ENCODE measurements around the gene AGBL4.

DNA sequence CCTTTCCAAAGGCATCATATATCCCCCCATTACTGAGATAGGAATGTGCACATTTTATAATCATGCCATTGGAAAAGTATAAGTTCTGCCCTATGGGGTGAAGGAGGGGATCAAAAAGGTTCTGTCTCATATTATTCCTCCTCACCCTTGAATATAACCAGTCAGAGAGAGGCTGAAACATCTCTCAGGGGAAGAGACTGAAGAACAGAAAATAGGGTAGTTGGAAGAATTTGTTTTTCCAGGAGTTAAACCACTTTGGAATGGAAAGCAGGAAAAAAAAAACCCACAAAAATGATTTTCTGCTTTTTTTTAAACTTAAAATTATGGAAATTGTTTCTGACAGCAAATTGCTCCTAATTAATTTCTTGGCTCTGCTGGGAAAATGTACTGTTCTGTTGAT is 1194.3 kb downstream of the AGBL4 start:
- TF ChIP-seq TAF1 (IDR thresholded peaks at IDR 0.05; ENCODE audit: low read depth) (no peak), EP300 (IDR thresholded peaks at IDR 0.05; ENCODE audit: borderline replicate concordance) (no peak), RAD21 (IDR thresholded peaks at IDR 0.05; ENCODE audit: low read depth) (no peak), YY1 (IDR thresholded peaks at IDR 0.05; ENCODE audit: low read depth) (no peak), FOXM1 (IDR thresholded peaks at IDR 0.05; ENCODE audit: borderline replicate concordance, low read depth) (no peak), CEBPB (IDR thresholded peaks at IDR 0.05) (no peak)
- TF ChIP-seq, protein P1, sequence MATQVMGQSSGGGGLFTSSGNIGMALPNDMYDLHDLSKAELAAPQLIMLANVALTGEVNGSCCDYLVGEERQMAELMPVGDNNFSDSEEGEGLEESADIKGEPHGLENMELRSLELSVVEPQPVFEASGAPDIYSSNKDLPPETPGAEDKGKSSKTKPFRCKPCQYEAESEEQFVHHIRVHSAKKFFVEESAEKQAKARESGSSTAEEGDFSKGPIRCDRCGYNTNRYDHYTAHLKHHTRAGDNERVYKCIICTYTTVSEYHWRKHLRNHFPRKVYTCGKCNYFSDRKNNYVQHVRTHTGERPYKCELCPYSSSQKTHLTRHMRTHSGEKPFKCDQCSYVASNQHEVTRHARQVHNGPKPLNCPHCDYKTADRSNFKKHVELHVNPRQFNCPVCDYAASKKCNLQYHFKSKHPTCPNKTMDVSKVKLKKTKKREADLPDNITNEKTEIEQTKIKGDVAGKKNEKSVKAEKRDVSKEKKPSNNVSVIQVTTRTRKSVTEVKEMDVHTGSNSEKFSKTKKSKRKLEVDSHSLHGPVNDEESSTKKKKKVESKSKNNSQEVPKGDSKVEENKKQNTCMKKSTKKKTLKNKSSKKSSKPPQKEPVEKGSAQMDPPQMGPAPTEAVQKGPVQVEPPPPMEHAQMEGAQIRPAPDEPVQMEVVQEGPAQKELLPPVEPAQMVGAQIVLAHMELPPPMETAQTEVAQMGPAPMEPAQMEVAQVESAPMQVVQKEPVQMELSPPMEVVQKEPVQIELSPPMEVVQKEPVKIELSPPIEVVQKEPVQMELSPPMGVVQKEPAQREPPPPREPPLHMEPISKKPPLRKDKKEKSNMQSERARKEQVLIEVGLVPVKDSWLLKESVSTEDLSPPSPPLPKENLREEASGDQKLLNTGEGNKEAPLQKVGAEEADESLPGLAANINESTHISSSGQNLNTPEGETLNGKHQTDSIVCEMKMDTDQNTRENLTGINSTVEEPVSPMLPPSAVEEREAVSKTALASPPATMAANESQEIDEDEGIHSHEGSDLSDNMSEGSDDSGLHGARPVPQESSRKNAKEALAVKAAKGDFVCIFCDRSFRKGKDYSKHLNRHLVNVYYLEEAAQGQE (IDR thresholded peaks at IDR 0.05; ENCODE audit: low read depth) = no peak

Data from Ishikawa (cell line).